Measurements from ENCODE around the gene TBC1D5.

The TBC1D5 gene

GRCh38 chr3:17260257-17260656 lies 482.2 kb downstream of the TBC1D5 start:
- no peak for ATAC-seq
- TF ChIP-seq GLIS3 (CRISPR knock-in tag; IDR thresholded peaks at IDR 0.05) (no peak), RARB (CRISPR knock-in tag; IDR thresholded peaks at IDR 0.05) (no peak), SNAI2 (CRISPR knock-in tag; IDR thresholded peaks at IDR 0.05) (no peak), ARNTL (CRISPR knock-in tag; IDR thresholded peaks at IDR 0.05; ENCODE audit: borderline replicate concordance, low read depth) (no peak), TCF4 (CRISPR knock-in tag; IDR thresholded peaks at IDR 0.05; ENCODE audit: borderline replicate concordance) (no peak), PPARA (CRISPR knock-in tag; IDR thresholded peaks at IDR 0.05; ENCODE audit: borderline replicate concordance) (no peak), POU6F1 (CRISPR knock-in tag; IDR thresholded peaks at IDR 0.05; ENCODE audit: borderline replicate concordance, low read depth) (no peak), CREB5 (CRISPR knock-in tag; IDR thresholded peaks at IDR 0.05; ENCODE audit: low read depth) (no peak), OSR1 (CRISPR knock-in tag; IDR thresholded peaks at IDR 0.05) (no peak)

- TF ChIP-seq BACH2 (CRISPR knock-in tag; IDR thresholded peaks at IDR 0.05; ENCODE audit: borderline replicate concordance) (no peak), CSRNP3 (CRISPR knock-in tag; IDR thresholded peaks at IDR 0.05) (no peak), GLIS3 (CRISPR knock-in tag; IDR thresholded peaks at IDR 0.05) (no peak), TCF4 (CRISPR knock-in tag; IDR thresholded peaks at IDR 0.05; ENCODE audit: borderline replicate concordance) (no peak), ZC3H10 (CRISPR knock-in tag; IDR thresholded peaks at IDR 0.05) (no peak), TOX (CRISPR knock-in tag; IDR thresholded peaks at IDR 0.05; ENCODE audit: borderline replicate concordance) (no peak), RARB (CRISPR knock-in tag; IDR thresholded peaks at IDR 0.05) (no peak), TSHZ2 (CRISPR knock-in tag; IDR thresholded peaks at IDR 0.05) (no peak), ESRRG (CRISPR knock-in tag; IDR thresholded peaks at IDR 0.05) (no peak), SNAI2 (CRISPR knock-in tag; IDR thresholded peaks at IDR 0.05) (no peak), ISL1 (CRISPR knock-in tag; IDR thresholded peaks at IDR 0.05) (no peak), CSDC2 (CRISPR knock-in tag; IDR thresholded peaks at IDR 0.05) (no peak), POU6F1 (CRISPR knock-in tag; IDR thresholded peaks at IDR 0.05; ENCODE audit: borderline replicate concordance, low read depth) (no peak), ZFP30 (CRISPR knock-in tag; IDR thresholded peaks at IDR 0.05) (no peak), ZNF565 (CRISPR knock-in tag; conservative IDR thresholded peaks at IDR 0.05; ENCODE audit: low read depth) (no peak), ZNF70 (CRISPR knock-in tag; IDR thresholded peaks at IDR 0.05) (no peak), PATZ1 (CRISPR knock-in tag; IDR thresholded peaks at IDR 0.05; ENCODE audit: borderline replicate concordance) (no peak), ARNTL (CRISPR knock-in tag; IDR thresholded peaks at IDR 0.05; ENCODE audit: borderline replicate concordance, low read depth) (no peak)
- ATAC-seq, result no peak
Observed at GRCh38 chr3:17259685-17260084, 482.7 kb downstream of the TBC1D5 start.

All from SK-N-SH treated with all-trans-retinoic acid at 6 μM for 48 hours (cell line).